GM18511 (cell line): ENCODE results near the gene NKIRAS1.
"Not testable (repeated sequence)": the region's sequence is repeated elsewhere in the genome, so short reads cannot be mapped to it uniquely, and the experiment has no call there.

Experiments used
- ATAC-seq: cut with Tn5 transposase; IDR thresholded peaks from one replicate; pipeline ENCODE4 v1.9.1; 2021; ENCODE audit warnings: mild to moderate bottlenecking, moderate library complexity; ENCODE audit not compliant: unreplicated experiment

NKIRAS1 gene

DNA sequence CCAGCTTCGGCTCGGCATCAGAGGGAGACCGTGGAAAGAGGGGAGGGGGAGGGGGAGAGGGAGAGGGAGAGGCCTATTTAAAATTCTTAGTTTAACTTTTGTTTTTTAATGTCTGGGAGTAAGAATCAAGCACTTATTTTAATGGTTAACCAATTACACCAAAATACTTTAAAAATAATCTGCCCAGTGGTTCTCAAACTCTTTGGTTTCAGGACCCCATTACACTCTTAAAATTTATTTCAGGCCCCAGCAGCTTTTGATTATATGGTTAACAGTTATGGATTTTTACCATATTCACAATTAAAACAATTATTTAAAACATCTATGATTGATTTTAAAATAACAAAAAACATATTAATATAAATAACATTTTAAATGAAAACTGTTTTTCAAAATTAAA is 44.5 kb downstream of the NKIRAS1 start:
- no peak for ATAC-seq

DNA sequence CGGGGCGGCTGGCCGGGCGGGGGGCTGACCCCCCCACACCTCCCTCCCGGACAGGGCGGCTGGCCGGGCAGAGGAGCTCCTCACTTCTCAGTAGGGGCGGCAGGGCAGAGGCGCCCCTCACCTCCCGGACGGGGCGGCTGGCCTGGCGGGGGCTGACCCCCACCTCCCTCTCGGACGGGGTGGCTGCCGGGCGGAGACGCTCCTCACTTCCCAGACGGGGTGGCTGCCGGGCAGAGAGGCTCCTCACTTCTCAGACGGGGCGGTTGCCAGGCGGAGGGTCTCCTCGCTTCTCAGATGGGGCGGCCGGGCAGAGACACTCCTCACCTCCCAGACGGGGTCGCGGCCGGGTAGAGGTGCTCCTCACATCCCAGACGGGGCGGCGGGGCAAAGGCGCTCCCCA is 45.4 kb downstream of the NKIRAS1 start:
- ATAC-seq = not testable (repeated sequence)

DNA sequence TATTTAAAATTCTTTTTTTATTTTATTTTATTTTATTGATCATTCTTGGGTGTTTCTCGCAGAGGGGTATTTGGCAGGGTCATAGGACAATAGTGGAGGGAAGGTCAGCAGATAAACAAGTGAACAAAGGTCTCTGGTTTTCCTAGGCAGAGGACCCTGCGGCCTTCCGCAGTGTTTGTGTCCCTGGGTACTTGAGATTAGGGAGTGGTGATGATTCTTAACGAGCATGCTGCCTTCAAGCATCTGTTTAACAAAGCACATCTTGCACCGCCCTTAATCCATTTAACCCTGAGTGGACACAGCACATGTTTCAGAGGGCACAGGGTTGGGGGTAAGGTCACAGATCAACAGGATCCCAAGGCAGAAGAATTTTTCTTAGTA is 46.1 kb downstream of the NKIRAS1 start:
- ATAC-seq = not testable (repeated sequence)

DNA sequence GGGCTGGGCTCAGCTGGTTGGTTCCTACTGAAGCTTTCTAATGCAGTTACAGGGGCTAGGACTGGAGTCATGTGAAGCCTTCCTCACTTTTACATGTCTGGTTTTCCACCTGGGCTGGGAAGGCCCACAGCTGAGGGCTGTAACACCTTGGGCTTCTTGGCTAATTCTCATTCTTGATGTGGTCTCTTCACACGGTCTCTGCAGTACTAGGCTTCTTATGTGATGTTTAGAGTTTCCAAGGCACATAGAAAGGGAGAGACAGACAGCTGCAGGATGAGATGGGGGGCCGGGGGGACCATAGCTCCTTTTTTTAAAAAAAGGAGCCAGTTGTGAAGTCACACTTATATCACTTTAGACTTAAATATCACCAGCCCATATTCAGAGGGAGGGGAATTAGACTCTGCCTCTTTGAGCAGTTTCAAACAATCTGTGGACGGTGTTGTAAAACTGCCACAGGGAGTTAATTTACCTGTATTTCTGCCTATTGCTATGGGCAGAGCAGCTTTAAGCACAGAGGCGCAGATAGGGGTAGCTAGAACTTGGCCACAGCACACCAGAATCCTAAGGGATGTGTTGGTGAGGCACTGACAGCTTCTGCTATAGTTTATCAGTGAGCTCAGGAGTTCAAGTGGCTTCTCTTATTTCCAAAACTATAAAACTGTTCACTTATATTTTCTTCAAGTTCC is 46.7 kb downstream of the NKIRAS1 start:
- ATAC-seq = no peak

DNA sequence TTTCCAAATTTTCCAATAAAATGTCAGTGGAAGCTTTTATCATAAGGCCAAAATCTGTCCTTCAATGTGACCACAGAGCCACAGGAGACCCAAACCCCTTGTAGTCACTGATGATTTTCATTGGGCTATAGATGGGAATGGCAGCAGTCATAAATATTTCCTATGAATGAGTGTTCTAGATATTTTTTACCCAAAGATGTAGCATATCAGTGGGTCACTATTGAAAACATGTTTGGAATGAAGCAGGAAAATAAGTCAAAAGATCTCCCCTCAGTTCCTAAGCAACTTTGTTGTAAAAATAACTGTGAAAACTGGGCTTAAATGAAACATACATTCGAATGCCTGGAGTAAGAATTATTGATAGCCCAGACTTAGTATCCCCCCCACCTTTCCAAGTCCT is 49.0 kb downstream of the NKIRAS1 start:
- ATAC-seq = no peak

DNA sequence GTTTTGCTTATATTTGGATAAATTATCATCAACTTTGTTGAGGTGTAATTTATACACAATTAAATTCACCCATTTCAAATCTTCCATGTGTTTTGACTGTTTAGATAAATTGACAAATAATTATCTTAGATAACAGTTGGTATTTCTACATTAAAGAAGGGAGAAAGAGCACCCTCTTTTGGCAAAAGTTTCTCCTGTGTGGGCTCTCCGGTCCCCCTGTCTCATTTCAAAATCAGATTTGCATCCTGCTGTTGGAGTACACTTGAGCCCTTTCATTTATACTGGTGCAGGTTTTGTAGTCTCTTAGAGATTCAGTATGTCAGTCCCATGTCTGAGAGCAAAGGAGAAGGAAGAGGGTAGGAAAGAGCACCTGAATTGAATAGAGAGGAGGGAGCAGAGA is 49.4 kb downstream of the NKIRAS1 start:
- no peak for ATAC-seq

DNA sequence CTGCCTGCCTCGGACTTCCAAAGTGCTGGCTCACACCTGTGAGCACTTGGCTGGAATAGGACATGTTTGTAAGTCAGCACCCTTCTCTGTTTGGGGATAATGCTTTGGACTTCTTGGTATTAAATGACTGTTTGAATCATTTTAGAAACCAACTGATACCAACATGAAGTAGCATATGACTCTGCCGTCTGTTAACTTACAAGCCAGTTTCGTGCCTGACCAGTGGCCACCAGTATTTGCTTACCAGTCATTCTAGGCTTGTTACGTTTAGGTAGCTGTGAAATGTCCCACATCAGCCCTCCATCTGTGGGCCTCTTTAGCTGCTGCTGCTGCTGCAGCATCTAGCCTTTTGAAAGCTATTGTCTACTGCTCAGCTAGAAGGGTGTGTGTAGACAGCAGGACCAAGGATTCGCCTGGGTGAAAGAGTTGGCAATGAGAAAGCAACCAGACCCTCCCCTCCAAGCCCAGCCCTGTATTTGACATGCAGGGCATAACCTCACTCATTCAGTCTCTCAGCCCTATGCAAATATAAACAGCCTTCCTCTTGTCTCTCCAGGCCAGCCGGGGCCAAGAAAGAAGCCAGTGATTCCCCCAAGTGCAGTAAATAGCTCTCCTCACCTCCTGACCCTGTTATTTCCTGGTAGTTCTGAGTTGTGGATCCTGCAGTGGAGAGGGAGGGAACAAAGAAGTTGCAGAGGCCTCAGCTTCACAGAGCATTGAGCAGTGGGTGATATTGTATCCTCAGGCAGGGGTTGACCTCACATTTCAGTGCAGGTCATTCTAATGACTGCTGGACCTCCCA is 51.0 kb downstream of the NKIRAS1 start:
- peak; percentile 79 for ATAC-seq

DNA sequence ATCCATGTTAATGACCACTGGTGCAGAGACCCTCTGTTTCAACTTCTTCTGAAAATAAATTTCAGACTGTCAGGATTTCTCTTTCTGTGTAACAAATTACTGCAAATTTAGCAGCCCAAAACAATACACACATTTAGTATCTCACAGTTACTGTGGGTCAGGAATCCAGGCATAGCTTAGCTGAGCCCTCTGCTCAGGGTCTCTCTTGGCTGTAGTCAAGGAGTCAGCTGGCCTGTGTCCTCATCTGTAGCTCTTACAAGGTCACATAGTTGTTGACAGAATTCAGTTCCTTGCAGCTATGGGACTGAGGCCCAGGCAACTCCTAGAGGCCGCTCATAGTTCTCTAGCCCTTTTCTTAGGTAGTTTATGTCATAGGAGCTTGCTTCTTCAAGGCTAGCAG is 51.9 kb downstream of the NKIRAS1 start:
- ATAC-seq = no peak

DNA sequence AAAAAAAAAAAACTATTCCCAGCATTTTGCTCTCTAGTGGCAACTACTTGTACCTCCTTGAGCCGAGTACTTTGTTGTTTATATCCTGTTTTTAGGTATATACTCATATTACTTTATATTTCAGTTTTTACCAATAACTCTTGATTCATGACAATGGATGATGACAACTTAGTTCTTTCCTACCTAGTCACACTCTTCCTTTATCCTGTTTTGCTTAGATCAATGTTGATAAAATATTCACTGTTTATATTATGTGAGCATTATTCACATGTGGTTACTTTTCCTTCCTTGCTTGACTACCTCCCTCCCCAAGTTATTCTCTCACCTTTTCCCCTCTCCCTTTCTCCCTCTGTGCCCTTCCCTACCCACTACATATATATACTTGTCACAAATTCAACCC is 53.7 kb downstream of the NKIRAS1 start:
- ATAC-seq = no peak

DNA sequence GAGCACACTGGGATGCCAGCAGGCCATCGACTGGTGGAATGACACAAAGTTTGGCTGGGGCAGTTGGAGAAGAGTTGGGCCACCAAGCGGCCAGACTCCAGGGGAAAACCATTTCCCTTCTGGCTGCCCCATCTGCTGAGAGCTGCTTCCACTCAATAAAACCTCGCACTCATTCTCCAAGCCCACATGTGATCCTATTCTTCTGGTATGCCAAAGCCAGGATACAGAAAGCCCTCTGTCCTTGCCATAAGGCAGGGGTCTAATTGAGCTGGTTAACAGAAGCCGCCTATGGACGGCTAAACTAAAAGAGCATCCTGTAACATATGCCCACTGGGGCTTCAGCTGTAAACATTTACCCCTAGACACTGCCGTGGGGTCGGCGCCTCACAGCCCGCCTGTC is 55.1 kb downstream of the NKIRAS1 start:
- no peak for ATAC-seq

DNA sequence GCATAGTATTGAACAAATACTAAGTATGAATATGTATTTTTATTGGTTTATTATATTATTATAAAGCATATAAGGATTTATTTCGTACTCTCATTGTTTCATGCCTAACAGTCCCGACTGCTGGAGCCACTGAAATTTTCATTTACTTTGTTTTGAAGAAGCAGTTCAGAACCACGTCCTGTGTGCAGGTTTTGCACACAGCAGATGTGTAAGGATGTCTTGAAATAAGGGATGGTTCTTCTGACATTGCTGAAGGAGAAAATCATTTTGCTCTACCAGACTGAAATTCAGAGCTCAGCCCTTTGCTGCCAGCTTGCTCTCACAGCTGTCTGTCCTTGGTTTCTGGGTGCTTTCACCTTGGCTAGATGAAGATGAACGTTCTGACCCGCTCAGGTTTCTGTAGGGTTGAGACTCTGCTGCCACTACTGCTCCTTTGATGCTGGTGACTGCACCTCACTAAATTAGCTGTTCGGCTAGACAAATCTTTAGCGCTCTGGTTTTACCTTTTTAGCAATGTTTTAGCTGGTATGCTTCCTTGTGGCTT is 56.9 kb downstream of the NKIRAS1 start:
- ATAC-seq = no peak

DNA sequence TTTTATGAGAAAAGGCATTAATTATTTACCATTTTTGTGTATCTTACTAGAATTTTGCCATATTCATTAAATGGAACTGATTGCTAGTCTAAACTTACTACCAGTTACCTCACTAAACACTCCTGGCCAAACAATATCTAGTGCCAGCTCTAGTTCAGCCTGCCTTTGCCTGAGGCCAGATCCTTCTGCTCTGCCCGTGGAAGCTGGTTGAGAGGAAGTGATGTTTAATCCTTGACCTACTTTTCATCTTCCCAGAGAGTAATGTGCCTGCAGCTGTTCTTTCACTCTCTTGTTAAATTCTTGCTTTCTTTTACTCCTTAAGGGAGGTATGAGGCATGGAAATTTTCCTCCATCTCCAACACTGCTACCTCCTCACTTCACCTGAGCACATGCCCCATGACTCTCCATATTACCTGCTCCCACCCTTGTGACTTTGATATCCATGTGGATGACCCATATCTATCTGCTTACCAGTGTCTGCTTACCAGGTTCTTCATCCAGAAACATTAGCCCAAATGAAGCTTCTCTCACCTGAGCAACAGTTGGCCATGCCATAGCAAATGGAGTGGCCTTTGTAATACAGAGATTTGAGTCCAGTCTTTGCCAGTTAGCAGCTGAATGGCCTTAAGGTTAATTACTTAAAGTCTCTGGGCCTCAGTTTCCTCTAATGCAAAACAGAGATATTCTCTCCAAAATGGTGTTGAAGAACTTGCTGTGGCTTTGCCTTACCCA is 57.6 kb downstream of the NKIRAS1 start:
- ATAC-seq = no peak

DNA sequence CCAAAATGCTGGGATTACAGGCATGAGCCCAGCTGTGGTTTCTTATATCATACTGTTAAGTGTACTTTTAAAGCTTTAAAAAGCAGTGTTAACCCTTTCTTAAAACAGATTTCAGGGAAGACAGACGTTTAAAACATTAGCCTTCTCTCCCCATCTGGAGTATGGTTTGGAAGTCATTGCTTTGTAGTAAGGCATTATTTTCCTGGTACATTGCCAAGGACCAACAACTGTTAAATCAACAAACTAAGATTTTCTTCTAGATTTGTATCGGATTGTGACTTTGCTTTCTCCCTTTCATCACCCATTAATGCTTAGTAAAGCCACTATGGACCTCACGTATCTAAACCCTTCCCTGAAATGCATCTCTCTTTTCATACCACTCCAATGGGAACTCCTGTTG is 60.5 kb downstream of the NKIRAS1 start:
- no peak for ATAC-seq

DNA sequence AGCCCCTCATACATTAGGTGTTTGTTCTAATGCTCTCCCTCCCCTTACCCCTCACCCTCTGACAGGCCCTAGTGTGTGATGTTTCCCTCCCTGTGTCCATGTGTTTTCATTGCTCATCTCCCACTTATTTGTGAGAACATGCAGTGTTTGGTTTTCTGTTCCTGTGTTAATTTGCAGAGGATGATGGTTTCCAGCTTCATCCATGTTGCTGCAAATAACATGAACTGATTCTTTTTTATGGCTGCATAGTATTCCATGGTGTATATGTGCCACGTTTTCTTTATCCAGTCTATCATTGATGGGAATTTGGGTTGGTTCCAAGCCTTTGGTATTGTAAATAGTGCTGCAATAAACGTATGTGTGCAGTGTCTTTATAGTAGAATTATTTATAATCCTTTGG is 67.3 kb downstream of the NKIRAS1 start:
- ATAC-seq = not testable (repeated sequence)

DNA sequence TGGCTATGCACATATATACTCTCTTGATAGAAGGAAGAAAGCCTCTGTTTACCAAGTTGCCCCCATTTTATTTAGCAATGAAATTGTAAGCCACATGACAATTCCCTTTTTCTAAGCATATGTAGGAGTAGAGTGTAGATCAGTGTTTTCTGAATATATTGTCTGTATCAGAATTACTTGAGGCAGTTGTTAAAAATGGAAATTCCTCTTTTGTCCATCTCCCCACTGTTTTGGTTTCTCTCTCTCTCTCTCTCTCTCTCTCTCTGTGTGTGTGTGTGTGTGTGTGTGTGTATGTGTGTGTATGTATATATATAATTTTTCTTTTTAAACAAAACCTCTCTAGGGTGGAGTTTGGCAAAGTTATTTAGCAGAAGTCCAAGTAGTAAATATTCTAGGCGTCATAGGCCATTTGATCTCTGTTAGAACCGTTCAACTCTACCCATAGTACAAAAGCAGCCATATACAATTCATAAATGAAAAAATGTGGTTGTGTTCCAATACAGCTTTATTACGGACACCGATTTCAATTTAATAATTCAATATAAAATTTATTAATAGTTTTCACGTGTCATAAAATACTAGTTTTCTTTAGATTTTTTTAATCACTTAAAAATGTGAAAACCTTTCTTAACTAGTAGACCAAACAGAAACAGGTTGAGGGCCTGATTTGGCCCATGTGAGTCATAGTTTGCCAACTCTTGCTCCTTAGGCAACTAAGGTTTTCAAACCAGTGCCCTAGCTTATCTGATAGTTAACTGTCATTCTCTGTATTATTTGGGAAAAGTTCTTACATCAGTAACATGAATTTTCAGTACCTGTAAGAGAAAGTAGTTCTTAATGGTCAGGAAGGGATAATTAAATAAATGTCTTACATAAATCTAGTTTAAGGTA is 71.2 kb downstream of the NKIRAS1 start:
- ATAC-seq = no peak

DNA sequence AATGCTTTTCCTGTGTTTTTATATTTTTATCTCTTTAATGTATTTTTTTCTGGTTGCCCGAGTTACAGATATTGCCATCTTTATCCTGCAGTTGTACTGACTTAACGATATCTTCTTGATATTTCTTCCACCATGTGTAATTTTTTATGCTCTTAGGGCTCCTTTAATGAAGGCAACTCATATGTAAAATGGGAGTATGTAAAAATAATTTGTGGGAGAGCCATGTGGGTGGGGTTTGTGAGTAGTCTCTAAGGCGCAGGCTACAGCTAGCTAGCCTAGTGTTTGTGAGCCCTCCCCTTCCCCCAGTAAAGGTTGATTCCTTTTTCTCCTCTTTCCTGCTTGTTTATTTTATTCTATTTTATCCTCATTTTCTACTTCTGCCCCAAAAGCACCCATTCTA is 72.9 kb downstream of the NKIRAS1 start:
- ATAC-seq = no peak
